SIG-M5 treated with dmso at 0.1 percent for 504 hours (cell line): ENCODE data around the gene HRAS.
"Not testable (repeated sequence)": the region's sequence is repeated elsewhere in the genome, so short reads cannot be mapped to it uniquely, and the experiment has no call there.

Experiments used
- DNase-seq: peaks from one replicate; lab custom pipeline; 2025; ENCODE audit not compliant: unreplicated experiment; lab: John Stamatoyannopoulos, UW

Gene HRAS

DNA sequence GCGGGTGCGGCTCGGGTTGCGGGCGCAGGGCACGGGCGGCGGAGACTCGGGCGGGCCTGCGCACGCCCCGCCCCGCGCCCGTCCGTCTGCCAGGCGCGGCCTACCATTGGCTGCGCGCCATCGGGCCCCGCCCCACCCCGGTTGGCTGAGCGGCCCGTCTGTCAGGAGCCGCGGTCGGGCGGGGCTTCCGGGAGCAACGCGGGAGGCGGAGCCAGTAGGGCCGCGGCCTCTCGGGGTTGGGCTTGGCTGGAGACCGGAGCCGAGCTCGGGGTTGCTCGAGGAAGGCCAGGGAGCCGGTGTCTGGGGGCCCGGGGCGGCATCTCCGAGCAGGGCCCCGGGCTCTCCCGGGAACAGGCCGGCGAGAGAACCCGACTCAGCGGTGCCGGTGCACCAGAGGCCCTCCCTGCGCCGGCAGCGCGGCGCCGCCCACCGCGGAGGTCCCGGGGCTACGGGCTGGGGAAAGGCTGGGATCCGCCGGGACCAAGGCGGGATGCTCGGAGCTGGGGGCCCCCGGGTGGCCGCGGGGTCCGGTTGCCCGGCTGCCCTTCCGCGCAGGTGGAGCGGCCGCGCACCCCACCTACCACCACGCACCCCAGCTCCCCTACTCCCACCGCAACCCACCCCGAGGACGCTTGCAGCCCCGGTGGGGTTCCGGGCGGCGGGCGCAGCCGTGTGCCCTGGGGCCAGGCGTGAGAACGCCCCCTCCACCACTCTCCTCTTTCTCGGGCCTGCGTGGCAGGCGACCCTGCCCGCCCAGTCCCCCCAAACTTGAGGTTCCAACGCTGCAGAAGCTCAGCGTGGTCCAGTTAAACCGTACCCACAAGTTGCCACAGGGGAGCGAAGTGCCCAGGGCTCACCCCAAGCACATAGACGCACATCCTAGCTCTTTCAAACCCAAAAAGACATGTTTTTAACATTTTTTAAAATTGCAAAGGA lies at the start of gene HRAS:
TSS of gene HRAS (minus strand) at position 58 of the 936 bp plus-strand sequence.
- peak; percentile 80 for DNase-seq

DNA sequence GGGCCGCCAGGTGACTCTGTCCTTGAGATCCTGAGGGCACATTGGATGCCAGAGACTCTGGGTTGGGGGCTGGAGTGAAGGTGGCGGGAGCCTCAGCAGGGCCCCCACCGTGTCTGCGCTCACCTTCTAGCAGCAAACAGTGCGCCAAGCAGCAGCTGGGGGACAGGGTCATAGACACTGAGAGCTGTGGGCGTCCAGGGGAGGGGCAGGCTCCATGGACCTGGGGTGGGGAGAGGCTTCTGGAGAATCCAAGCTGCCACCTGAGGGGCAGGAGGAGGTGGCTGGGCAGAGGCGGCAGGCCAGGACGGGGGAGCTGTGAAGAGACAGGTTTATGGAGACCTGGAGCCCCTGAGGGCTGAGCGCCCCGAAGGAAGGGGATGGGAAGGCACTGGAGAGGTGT lies 48.9 kb upstream of the HRAS start:
- no peak for DNase-seq

DNA sequence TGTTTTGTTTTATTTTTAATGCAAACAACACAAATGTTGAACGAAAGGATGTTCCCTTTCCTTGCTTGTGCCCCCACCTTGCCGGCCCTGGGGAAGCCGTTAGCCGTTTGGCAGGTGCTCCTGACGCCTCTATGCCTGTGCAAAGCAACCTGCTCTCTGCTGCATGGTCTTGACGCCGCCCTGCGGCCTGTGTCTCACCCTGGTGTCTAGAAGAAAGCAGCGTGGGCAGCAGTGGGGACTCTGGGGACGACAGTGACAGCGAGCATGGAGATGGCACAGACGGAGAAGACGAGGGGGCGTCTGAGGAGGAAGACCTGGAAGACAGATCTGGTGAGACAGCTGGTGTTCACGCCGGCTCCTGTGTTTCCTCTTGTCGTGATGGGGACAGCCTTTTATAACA lies 46.4 kb upstream of the HRAS start:
- no peak for DNase-seq

DNA sequence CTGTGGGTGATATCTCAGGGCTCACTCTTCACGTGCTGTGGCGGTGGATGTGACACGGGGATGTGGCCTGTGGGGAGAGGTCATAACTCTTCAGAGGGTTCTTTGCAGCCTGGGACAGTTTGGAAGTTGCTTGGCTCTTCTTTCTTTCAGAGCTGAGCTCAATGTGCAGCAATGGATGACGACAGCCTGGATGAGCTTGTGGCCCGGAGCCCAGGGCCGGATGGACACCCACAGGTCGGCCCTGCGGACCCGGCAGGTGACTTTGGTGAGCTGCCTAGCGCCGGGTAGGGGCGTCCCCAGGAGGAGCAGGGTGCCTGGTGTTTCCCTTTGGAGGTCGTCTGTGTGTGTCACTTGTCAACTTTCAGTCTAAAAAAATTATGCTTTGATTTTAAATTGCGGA lies 46.0 kb upstream of the HRAS start:
- no peak for DNase-seq

DNA sequence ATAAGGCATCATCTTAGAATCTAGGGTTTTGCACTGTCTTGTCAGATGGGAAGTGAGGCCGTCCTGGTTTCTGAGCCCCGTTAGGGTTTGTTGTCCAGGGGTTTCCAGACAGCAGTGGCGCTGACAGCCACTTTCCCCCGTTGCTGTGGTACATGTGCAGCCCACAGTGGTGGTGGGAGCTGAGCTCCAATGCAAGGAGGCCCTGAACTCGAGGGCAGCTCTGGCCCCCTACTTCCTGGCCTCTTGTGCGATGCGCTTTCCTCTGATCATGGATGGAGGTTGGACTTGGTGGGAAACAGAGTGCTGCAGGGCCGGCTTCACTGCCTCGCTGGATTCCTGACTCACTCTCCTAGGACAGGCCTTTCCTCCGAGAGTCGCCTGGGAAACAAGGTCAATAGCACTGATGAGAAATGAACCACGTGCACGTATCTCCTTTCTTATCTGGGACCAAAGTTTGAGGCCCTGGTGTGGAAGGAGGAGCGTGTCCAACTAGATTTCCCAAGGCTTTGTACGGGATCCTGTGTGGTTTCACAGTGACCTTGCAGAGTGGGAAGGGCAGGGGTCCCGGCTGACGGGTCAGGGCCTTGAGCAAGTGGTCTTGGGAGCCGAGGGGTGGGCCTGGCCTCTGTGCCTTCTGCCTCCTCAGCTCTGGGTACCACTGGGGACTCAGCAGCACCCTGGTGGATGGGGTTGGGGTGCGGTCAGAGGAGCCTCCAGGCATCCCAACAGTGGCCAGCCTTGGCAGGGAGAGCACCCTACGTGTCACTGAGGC lies 44.6 kb upstream of the HRAS start:
- DNase-seq: no peak

DNA sequence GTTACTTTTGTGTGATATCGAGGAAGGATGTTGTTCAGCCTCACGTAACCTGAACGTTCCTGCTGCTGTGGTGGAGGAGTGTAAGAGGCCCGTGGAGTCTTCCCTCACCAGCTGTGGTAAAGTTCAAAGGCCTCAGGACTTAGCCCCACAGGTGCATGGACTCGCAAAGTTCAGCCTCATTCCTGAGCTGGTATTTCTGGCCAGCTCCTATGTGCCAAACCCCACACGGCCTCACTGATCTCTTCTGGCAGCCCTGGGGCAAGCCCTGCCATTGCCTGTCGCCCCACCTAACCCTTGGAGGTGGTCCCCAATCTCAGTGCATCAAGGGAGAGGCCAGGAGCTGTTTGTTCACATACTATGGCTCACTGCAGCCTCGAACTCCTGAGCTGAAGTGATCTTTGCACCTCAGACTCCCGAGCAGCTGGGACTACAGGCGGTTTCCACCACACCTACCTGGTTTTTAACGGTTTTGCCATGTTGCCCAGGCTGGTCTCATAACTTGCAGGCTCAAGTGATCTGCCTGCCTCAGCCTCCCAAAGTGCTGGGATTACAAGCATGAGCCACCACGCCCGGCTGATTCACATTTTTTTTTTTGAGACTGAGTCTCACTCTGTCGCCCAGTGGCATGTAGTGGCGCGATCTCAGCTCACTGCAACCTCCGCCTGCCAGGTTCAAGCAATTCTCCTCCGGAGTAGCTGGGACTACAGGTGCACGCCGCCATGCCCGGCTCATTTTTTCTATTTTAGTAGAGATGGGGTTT lies 43.1 kb upstream of the HRAS start:
- DNase-seq: no peak

DNA sequence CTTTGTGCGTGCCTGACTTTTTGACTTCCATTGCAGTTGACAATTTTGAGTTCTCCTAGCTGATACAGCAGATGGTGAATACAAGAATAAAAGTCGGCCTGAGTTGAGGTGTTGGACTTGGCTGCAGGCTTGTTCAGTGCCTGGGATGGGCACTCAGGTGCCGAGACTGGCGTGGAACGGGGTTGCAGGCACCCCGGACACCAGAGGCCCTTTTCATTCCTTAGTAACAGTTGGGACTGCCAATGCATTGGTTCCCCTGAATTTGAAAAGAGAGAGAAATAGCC lies 42.2 kb upstream of the HRAS start:
- no peak for DNase-seq

DNA sequence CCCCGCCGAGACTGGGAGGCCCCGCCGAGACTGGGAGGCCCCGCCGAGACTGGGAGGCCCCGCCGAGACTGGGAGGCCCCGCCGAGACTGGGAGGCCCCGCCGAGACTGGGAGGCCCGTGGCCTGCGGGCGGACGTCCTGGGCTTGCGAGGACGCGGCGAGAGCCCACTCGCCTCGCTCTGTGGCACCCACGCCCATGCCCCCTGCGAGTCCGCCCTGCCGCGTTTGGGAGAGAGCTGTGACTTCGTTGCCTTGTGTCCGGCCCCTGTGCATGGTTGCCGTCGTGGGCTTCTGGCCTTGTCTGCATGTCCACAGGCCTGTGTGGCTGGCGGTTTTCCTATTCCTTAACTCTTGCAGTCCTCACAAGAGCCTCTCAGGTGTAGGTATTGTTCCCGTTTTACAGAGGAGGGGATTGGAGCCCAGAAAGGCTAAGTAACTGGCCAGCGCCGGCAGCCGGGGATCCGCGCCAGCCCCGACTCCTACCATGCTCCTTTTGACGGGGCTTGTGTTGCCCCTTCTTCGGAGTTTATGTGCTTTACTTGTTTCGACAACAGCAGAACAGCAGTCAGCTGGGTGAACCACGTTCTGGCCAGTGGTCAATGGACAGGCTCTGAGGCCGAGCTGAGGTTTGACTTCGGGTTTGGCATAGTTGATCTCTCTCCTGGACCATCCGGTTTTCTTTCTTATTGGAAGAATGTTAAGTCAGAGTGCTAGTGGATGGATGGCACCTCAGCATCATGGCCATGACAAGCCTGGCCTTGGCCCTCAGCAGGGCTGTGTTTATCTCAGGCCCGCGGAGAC lies 41.6 kb upstream of the HRAS start:
- no peak for DNase-seq

DNA sequence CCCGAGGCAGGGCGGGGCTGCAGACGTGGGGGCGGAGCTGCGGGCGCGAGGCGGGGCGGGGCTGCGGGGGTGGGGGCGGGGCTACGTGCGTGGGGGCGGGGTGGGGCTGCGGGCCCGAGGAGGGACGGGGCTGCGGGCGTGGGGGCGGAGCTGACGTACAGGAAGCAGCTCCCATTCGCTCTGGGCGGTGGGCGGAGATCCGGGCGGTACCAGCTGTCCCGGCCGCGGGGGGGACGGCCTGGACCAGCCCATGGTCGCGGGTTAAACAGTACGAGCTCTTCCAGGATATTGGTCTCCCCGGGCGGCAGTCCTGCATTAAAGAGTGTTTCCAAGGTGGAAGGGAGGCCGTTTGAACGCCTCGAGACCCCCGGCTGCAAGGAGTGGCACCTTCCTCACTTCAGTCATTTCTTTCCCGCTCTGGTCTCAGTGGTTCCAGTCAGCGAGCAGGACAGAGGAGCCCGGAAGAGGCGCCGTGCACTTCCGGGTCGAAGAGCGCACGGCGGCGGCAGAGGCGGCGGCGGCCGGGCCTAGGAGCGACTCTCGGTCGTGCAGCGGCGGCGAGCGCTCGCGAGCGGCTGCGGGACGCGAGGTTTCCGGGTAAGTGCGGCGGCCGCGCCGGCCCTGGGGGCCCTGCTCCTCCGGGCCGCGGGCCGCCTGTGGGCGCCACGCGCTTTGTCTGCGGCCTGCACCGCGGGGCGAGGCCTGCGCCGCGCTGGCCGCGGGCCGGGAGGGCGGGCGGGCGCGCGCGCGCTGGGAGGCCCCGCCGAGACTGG lies 40.8 kb upstream of the HRAS start, which contains the start of gene PHRF1:
TSS of gene PHRF1 (plus strand) at position 475 of the 773 bp plus-strand sequence. CDS start 5,043 bp downstream, outside the sequence.
- DNase-seq: peak; percentile 88

DNA sequence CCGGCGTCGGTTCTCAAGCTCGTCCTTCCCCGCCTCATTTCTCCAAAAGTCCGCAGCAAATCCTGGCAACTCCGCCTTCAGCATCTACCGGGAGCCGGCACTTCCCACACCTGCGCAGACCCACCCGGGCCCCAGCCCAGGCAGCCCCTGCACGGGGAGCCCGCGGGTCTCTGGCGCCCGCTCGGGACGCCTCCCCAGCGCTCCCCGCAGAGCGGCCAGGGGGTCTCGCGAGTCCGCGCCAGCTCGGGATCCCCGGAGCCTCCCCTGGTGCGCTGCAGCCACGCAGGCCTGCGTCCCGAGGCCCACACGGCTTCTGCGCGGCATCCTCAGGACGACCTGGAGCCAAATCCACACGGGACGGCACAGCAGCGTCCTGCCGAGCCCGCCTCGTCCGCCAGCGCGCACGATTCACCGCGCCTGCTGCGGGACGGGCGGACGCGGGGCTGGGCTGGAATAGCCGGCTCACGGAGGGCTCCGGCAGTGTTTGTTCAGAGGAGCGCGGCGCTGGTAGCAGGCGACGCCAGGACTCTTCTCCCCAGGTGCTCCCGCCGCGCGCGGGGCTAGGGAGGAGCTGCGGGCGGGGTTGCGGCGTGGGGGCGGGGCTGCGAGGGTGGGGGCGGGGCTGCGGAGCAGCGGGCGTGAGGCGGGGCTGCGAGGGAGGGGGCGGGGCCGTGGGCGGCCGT lies 40.1 kb upstream of the HRAS start:
- DNase-seq: peak; percentile 43

DNA sequence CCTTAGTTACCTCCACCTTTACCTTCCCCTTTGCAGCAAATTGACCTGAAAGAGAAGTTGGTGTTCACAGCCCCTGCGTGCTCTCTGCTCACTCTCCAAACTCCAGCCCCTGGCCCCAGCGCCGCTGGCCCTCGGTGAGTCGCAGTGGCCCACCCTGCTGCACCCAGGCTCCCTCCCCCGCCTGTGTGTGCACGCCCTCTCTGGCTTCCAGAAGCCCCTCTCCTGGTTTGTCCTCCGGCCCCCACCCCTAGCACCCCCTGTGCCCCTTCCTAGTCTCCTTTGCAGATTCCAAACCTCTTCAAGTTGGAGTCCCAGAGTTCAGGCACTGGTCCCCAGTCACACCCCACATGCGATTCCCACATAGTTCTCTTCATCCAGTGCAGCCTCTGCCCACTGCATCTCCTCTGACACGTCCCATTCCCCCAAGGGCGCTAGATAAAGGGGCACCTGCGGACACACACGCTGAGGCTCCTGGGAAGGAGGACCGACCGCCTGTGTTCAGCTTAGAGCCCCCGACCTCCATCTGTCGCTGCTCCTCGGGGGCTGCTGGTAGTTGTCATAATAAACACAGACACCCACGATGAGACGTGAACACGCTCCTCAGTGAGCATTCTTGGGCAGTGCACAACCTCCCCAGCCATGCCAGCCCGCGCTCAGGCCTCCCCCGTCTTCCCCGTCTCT lies 39.4 kb upstream of the HRAS start:
- DNase-seq: no peak

DNA sequence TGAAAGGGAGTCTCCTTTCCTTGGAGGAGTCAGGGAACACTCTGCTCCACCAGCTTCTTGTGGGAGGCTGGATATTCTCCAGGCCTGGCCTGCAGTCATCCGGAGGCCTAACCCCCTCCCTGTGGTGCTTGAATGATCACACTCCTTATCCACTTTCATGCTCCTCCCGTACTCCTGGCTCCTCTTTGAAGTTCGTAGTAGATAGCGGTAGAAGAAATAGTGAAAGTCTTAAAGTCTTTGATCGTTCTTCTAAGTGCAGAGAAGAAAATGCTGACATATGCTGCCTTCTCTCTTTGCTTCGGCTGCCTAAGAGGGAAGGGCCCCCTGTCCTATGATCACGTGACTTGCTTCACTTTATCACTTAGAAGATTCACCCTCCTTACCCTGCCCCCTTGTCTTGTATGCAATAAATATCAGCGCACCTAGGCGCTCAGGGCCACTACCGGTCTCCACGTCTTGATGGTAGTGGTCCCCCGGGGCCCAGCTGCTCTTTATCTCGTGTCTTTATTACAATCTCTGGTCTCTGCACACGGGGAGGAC lies 38.7 kb upstream of the HRAS start:
- not testable (repeated sequence) for DNase-seq

DNA sequence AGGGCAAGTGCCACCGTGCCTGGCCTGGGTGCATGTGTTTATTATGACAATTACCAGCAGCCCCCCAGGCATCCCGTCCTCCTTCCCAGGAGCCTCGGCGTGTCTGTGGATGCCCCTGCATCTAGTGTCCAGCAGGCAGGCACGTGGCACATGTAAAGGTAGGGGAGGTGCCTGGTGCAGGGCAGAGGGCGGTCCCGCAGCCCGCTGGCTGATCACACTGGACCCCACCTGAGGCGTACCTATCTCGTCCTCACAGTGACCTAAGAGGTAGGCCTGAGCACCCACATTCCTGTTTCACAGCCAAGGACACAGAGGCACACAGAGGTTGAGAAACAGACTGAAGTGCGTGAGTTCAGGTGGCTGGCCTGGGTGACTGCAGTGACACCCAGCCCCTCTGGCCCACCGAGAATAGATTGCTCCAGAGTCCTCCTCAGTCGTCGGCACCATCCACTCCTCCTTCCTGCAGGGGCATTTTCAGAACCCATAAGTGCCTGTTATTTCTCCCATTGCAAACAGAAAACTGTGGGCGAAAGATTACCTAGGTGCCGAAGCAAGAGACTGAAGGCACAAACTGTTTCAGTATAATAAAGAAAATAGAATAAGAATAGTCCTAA lies 37.9 kb upstream of the HRAS start:
- no peak for DNase-seq

DNA sequence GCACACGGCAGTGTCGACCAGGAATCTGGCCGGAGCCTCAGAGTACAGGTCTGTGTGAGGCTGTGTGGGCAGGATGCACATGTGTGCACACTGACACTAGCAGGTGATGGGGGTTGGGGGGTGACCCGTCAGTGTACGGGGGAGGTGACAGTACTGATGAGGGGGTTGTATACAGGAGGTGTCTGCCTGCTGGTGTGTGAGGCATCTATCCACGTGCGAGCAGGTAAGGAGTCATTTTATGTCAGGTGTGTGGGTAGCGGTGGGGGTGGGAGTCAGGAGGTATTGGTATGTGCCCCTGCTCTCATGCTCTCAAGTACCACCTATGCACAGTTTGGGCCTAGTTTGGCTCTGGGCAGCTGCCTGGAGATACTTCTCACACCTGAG lies 36.4 kb upstream of the HRAS start:
- DNase-seq: no peak

DNA sequence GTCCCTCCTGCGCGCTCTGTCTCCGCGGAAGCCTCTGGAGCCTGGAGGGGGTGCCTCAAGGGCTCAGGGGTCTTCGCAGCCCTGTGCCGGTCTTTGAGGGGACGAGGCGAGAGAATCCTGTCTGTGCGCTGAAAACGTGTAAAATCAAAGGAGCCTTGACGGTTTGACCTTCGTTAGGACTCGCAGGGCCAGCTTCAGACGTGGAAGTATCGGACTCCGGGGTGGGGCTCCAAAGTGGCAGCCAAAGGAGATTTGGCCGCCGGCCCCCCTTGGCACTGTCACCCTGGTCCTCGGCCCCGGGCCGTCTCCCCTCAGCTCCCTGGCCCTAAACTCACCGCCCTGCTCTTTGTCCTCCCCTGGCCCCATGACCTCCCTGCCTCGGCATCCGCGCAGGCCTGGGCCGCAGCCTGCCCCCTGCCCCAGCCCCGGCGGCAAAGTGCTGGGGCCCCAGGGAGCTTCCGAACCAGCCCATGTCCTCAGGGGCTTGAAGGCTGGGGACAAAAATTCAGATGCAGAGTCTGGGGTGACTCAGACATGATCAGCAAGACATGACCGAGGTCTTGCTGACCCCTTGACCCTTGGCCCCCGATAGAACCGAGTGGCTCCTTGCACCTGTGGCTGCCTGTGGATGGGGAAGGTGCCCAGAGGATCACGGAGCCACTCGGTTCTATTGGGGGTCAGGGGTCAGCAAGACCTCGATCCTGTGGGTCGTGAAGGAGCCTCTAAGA lies 33.9 kb upstream of the HRAS start:
- no peak for DNase-seq

DNA sequence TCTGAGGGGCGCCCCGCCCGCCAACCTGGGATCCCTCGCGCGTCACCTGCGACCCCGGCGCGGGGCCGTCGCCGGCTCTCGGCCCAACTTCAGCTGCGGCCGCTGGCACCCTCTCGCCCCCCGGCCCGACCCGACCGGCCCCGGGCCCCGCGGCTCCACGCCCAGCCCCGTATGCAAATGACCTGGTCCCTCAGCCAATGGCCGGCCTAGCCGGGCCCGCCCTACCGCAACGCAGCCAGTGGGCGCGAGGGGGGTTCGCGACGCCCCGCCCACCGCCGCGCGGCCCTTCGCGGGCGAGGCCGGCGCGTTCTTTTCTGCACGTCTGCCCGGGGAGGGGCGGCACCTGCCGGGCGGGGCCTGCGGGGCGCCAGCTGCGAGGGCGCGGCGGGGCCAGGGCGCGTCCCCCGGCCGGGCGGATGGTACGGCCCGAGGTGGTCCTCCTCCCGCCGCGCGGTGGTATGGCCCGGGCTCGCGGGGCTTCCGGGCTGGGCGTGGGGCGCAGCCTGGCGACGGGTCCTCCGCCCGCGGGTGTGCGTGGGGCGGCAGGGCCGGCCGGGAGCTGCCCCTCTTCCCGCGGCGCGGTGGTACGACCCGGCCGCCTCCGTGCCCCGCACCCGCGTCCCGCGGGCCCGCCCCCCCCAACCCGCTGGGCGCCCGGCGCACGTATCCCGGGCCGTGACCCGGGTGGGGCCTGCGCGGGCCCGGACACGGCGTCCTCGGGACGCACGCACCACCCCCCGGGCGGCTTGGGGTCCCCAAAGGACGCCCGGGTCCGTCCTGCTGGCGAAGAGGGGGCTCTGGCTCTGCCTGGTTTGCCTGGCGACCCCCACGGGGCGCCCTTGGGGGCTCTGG lies 33.2 kb upstream of the HRAS start:
- DNase-seq: peak; percentile 86
